Left lung (tissue), 10 donors: Measurements from ENCODE around the gene RBMS3. TPM values are rescaled to one million over a fixed set of nuclear protein-coding genes. Genes with fewer than 3 reads are reported as not detected.
A peak's percentile ranks its signal among the peaks of the same experiment; 100 is the strongest.
"Not testable (repeated sequence)": the region's sequence is repeated elsewhere in the genome, so short reads cannot be mapped to it uniquely, and the experiment has no call there.

Source experiments
- ATAC-seq: fragments of 200-7000 bp; cut with Tn5 transposase; one replicate; pipeline ENCODE4 v1.9.1; 2020; ENCODE audit warnings: moderate library complexity
- DNase-seq, 4 donors: peaks; one replicate each; pipeline ENCODE4 v3.0.0-alpha.2; 2013 to 2020
- H3K27ac ChIP-seq, 2 donors: fragments of 200-600 bp; sonication (generic) in 1 of 2; one replicate each; pipeline versions ENCODE4 v1.5.0 to v1.8.0; 2020 to 2021
- H3K27me3 ChIP-seq, 2 donors: fragments of 200-600 bp; sonication (generic) in 1 of 2; one replicate each; pipeline versions ENCODE4 v1.5.0 to v1.8.0; 2020 to 2021
- H3K36me3 ChIP-seq, 2 donors: fragments of 200-600 bp; sonication (generic) in 1 of 2; one replicate each; pipeline versions ENCODE4 v1.5.0 to v1.8.0; 2020 to 2021
- H3K4me1 ChIP-seq, 2 donors: fragments of 200-600 bp; one replicate each; pipeline ENCODE4 v1.8.0; 2021
- H3K4me3 ChIP-seq, 2 donors: fragments of 200-600 bp; sonication (generic) in 1 of 2; one replicate each; pipeline versions ENCODE4 v1.5.0 to v1.8.0; 2020 to 2021; ENCODE audit warnings: mild to moderate bottlenecking in 1 of 2
- H3K9me3 ChIP-seq, 2 donors: fragments of 200-600 bp; sonication (generic) in 1 of 2; one replicate each; pipeline versions ENCODE4 v1.5.0 to v1.8.0; 2020 to 2021
- intact Hi-C, 2 donors: fragments of 100-400 bp; cut with DNase I; formaldehyde crosslinking; loops; one replicate each; pipeline versions ENCODE4 v1.11.2 to v1.14.2; 2022
- polyA plus RNA-seq, 6 donors: library from polyadenylated mRNA; unstranded; fragments of 120-200 nt; gene quantifications; one replicate each; pipeline ENCODE4 v1.2.1, GENCODE V29; 2013; ENCODE audit not compliant: insufficient read length in 6 of 6
- total RNA-seq, 2 donors: library from RNA; stranded (reverse); fragmentation: NEBNext Ultra II Directional; extraction: Animal tissue kit (Norgen Biotek cat#: 25700); gene quantifications; one replicate each; pipeline ENCODE4 v1.2.1, GENCODE V29; 2021
- TF ChIP-seq, protein P1 (sequence below), 2 donors: fragments of 200-600 bp; sonication (generic) in 1 of 2; IDR thresholded peaks; one replicate each; pipeline versions ENCODE4 v1.5.0 to v1.8.0; 2021; ENCODE audit warnings: antibody characterized with exemption in 2 of 2
- donor health status: DM: no; HTN: yes; CAD: no.
- donor health status: DM: no; HTN: no; CAD: no.

Gene RBMS3
- total and polyA plus RNA-seq, 8 donors, result 27.1 to 51.6 (median 37.6) TPM

DNA sequence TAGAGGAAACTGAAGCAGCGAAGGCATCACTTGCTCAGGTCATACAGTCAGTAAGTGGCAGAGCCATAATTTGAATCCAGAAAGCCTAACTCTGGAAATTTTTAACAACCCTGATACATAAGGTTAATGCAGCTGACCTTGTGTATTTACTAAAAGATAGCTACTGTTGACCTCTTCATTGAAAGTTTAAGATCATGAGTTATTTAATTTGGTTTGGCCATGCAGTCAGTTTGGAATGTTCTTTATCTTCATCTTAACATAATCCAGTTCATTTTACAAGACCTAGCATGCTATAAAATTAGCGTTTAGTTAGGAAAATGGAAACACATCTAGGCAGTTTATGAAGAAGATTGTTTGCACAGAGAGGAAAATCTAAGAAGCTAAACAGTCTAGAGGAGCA lies 240.9 kb downstream of the RBMS3 start:
- Histone ChIP-seq H3K36me3 (no peaks in the 10 kb centered on the region), H3K27ac (no peak overlapping the region), H3K27me3 (no peaks in the 10 kb centered on the region), H3K4me3 (no peak overlapping the region), H3K9me3 (no peaks in the 10 kb centered on the region), H3K4me1 (peaks cover 10 to 12% of the 10 kb centered on the region in 2 donors)
- DNase-seq, result no peak
- TF ChIP-seq, protein P1, sequence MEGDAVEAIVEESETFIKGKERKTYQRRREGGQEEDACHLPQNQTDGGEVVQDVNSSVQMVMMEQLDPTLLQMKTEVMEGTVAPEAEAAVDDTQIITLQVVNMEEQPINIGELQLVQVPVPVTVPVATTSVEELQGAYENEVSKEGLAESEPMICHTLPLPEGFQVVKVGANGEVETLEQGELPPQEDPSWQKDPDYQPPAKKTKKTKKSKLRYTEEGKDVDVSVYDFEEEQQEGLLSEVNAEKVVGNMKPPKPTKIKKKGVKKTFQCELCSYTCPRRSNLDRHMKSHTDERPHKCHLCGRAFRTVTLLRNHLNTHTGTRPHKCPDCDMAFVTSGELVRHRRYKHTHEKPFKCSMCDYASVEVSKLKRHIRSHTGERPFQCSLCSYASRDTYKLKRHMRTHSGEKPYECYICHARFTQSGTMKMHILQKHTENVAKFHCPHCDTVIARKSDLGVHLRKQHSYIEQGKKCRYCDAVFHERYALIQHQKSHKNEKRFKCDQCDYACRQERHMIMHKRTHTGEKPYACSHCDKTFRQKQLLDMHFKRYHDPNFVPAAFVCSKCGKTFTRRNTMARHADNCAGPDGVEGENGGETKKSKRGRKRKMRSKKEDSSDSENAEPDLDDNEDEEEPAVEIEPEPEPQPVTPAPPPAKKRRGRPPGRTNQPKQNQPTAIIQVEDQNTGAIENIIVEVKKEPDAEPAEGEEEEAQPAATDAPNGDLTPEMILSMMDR (IDR thresholded peaks at IDR 0.05), result no peak
- ATAC-seq, result no peak
- intact Hi-C loops, result no loop called here

DNA sequence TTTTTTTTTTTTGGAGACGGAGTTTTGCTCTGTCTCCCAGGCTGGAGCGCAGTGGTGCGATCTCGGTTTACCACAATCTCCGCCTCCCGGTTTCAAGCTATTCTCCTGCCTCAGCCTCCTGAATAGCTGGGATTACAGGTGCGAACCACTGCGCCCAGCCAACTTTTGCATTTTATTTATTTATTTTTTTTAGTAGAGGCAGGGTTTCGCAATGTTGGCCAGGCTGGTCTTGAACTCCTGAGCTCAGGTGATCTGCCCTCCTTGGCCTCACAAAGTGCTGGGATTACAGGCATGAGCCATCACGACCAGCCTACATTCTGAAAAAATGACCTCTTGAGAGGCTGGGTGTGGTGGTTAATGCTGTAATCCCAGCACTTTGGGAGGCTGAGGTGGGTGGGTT lies 243.6 kb downstream of the RBMS3 start:
- ATAC-seq, H3K9me3 ChIP-seq, intact Hi-C loops, H3K4me3 ChIP-seq, H3K36me3 ChIP-seq, H3K27me3 ChIP-seq, DNase-seq: not testable (repeated sequence)
- Histone ChIP-seq H3K27ac (peak overlapping the region; percentile 49 to 68), H3K4me1 (peaks cover 10 to 12% of the 10 kb centered on the region in 2 donors)

DNA sequence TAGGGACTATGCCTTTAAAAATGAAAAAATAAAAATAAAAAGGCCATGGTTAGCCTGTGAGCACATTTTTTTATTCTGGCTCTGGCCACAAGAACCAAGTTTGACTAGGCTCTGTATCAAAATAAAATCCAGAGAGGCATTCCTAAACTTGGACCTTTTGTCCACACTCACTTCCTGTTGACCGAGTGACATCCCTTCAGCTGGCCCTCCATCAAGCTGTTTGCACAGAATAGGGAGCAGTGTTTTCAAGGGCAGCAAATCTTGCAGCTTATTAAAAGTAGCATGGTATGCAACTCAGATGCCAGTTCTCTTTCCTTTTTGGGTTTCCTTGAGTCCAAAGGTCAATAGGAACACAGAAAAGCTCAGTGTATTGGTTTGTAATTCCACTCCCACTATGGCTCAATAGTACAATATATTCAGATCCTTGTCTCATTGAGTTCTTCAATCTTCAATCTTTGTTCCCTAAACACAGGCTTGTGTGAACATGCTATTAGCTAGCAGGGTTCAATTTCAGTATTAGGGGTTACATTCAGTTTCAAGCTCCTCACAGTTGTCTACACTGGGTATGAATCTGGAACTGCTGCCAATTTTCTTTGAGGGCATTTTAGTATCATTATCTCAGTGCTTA lies 244.5 kb downstream of the RBMS3 start:
- intact Hi-C loops, result no loop called here
- peak overlapping the region; percentile 49 to 68 for H3K27ac ChIP-seq
- peak in 2 of 4 donors; percentile 59 to 77 for DNase-seq

DNA sequence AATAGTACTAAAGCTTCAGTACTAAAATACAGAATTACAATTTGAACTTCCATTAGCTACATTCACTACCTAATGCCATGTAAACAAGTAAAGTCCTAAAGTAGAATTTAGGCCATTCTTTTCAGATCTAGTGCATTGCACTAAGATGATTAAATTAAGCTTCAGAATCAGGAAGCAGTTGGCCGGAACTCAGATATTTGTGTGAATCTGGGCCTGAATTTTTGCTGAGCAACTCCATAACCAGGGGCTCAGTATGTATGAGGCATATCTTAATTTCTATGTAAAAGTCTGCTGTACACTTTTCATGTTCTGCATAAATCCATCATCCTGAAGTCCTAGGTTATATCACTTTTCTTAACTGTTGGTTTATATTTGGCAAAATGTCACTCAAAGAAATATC lies 246.4 kb downstream of the RBMS3 start:
- DNase-seq (no peak), ATAC-seq (no peak)
- H3K36me3 ChIP-seq, result no peaks in the 10 kb centered on the region
- intact Hi-C loops, result no loop called here
- no peak overlapping the region for H3K4me3 ChIP-seq
- peaks cover 0 to 12% of the 10 kb centered on the region in 2 donors for H3K4me1 ChIP-seq
- H3K27ac ChIP-seq, result no peak overlapping the region
- no peaks in the 10 kb centered on the region for H3K9me3 ChIP-seq
- TF ChIP-seq, protein P1 (IDR thresholded peaks at IDR 0.05), result no peak
- H3K27me3 ChIP-seq, result no peaks in the 10 kb centered on the region

More for the DNA sequence above, 244.5 kb downstream of the RBMS3 start:
- H3K4me1 ChIP-seq, result peaks cover 10 to 12% of the 10 kb centered on the region in 2 donors
- no peaks in the 10 kb centered on the region for H3K27me3 ChIP-seq
- TF ChIP-seq, protein P1 (IDR thresholded peaks at IDR 0.05), result no peak
- H3K36me3 ChIP-seq, result no peaks in the 10 kb centered on the region
- no peaks in the 10 kb centered on the region for H3K9me3 ChIP-seq
- ATAC-seq, result peak; percentile 79
- no peak overlapping the region for H3K4me3 ChIP-seq

DNA sequence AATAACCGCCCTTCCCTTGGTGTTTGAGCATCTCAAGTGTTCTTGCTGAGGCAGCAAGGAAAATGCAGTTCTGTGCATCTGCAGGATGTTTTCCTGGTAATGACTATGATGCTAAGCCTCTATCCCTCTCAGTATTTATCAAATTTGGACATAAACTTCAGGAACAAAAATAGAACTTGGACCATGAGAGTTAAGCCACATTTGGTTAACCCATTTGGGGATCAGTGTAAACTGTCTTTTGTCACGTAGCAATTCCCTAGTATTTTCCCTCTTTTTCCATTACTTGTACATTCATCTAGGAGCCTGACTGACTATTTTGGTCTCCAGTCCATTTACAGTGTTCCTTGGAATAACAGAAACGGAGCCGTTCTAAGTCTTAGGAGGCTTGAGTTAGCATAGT lies 250.8 kb downstream of the RBMS3 start:
- TF ChIP-seq, protein P1 (IDR thresholded peaks at IDR 0.05), result no peak
- no peaks in the 10 kb centered on the region for H3K27me3 ChIP-seq
- no peaks in the 10 kb centered on the region for H3K4me1 ChIP-seq
- H3K4me3 ChIP-seq, result no peak overlapping the region
- ATAC-seq, result no peak
- intact Hi-C loops, result no loop called here
- H3K27ac ChIP-seq, result peak overlapping the region; percentile 7 to 53
- H3K36me3 ChIP-seq, result no peaks in the 10 kb centered on the region
- H3K9me3 ChIP-seq, result no peaks in the 10 kb centered on the region
- no peak for DNase-seq

DNA sequence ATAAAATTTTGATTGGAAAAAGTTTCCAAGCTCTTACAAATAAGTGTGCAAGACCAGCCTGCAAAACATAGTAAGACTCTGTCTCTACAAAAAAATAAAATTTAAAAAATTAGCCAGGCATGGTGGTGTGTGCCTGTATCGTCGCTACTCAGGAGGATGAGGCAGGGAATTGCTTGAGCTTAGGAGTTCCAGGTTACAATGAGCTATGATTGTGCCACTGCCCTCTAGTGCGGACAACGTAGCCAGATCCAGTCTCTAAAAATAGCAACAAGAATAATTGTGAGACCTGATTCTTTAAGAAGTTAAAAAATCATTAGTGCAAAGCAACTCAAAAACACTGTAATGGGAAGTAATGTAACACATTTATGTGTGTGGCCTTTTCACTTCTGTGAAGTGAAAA lies 251.6 kb downstream of the RBMS3 start:
- no peak overlapping the region for H3K4me3 ChIP-seq
- no peaks in the 10 kb centered on the region for H3K27me3 ChIP-seq
- H3K9me3 ChIP-seq, result no peaks in the 10 kb centered on the region
- no peaks in the 10 kb centered on the region for H3K4me1 ChIP-seq
- ATAC-seq (no peak), DNase-seq (no peak)
- no peaks in the 10 kb centered on the region for H3K36me3 ChIP-seq
- no peak overlapping the region for H3K27ac ChIP-seq
- TF ChIP-seq, protein P1 (IDR thresholded peaks at IDR 0.05), result no peak
- intact Hi-C loops, result no loop called here
